IMR-90 (cell line): ENCODE measurements around the gene NUP93. TPM values are rescaled to one million over a fixed set of nuclear protein-coding genes. Genes with fewer than 3 reads are reported as not detected.

Experiments used
- ATAC-seq: fragments of 200-7000 bp; cut with Tn5 transposase; 2 replicates; pipeline ENCODE4 v1.9.1; 2020; ENCODE audit warnings: low read depth, mild to moderate bottlenecking, moderate library complexity
- BruUV-seq: library from RNA; stranded (reverse); fragments of 400-500 nt; replicated peaks from 2 replicates; lab custom pipeline; 2021; lab: Mats Ljungman, UMichigan
- CTCF ChIA-PET: fragments of 300-600 bp; formaldehyde crosslinking; extraction: SDS; loops from one replicate; lab custom pipeline; 2021; ENCODE audit warnings: antibody characterized with exemption; lab: Yijun Ruan, JAX
- POLR2A ChIA-PET: fragments of 300-600 bp; sonication (Branson Sonifier 250); formaldehyde crosslinking; loops from one replicate; lab custom pipeline; 2022; ENCODE audit warnings: antibody characterized with exemption; ENCODE audit not compliant: unreplicated experiment; lab: Charles Lee
- DNase-seq: peaks from one replicate; pipeline ENCODE4 v3.0.0; 2013
- H2AFZ ChIP-seq: replicated peaks from 2 replicates; pipeline ENCODE3; 2013; ENCODE audit warnings: low read length, mild to moderate bottlenecking; ENCODE audit not compliant: poor library complexity
- H2AK5ac ChIP-seq: 2 replicates; pipeline ENCODE4 v1.6.1; 2013; ENCODE audit warnings: low read depth, low read length, inconsistent platforms
- H2AK9ac ChIP-seq: replicated peaks from 2 replicates; pipeline ENCODE3; 2013; ENCODE audit warnings: mild to moderate bottlenecking, low read depth, low read length, moderate library complexity; ENCODE audit not compliant: poor library complexity
- H2BK120ac ChIP-seq: 2 replicates; pipeline ENCODE4 v1.6.1; 2013; ENCODE audit warnings: low read depth, low read length, inconsistent platforms
- H2BK15ac ChIP-seq: 3 replicates; pipeline ENCODE4 v1.6.1; 2013; ENCODE audit warnings: low read depth, low read length, inconsistent platforms
- H2BK20ac ChIP-seq: 2 replicates; pipeline ENCODE4 v1.6.1; 2013; ENCODE audit warnings: low read depth, mild to moderate bottlenecking, inconsistent platforms, low read length, moderate library complexity
- H2BK5ac ChIP-seq: 2 replicates; pipeline ENCODE4 v1.6.1; 2013; ENCODE audit warnings: mild to moderate bottlenecking, low read depth, low read length, inconsistent platforms; ENCODE audit not compliant: poor library complexity, severe bottlenecking
- H3K14ac ChIP-seq: replicated peaks from 2 replicates; pipeline ENCODE4 v1.6.1; 2013; ENCODE audit warnings: low read depth, low read length, inconsistent platforms
- H3K18ac ChIP-seq: 2 replicates; pipeline ENCODE4 v1.6.1; 2013; ENCODE audit warnings: low read depth, low read length, control low read depth
- H3K23ac ChIP-seq: 2 replicates; pipeline ENCODE4 v1.6.1; 2013; ENCODE audit warnings: low read depth, low read length, inconsistent platforms
- H3K27ac ChIP-seq: 2 replicates; pipeline ENCODE4 v1.5.1; 2013; ENCODE audit warnings: mild to moderate bottlenecking, control low read depth, low read length; ENCODE audit not compliant: insufficient read depth
- H3K27me3 ChIP-seq: 2 replicates; pipeline ENCODE4 v1.6.1; 2013; ENCODE audit warnings: low read length; ENCODE audit not compliant: control insufficient read depth, insufficient read depth
- H3K36me3 ChIP-seq: 2 replicates; pipeline ENCODE4 v1.6.1; 2013; ENCODE audit warnings: low read length, mixed read lengths; ENCODE audit not compliant: control insufficient read depth, insufficient read depth
- H3K4ac ChIP-seq: 2 replicates; pipeline ENCODE4 v1.6.1; 2013; ENCODE audit warnings: low read depth, low read length, inconsistent platforms
- H3K4me1 ChIP-seq: 2 replicates; pipeline ENCODE4 v1.6.1; 2013; ENCODE audit warnings: low read length, mixed read lengths; ENCODE audit not compliant: control insufficient read depth, insufficient read depth
- H3K4me2 ChIP-seq: 2 replicates; pipeline ENCODE4 v1.6.1; 2013; ENCODE audit warnings: low read depth, mild to moderate bottlenecking, control low read depth, low read length, moderate library complexity
- H3K4me3 ChIP-seq: 2 replicates; pipeline ENCODE4 v1.5.1; 2013; ENCODE audit warnings: low read depth, mild to moderate bottlenecking, control low read depth, low read length, moderate library complexity; ENCODE audit not compliant: insufficient read depth
- H3K56ac ChIP-seq: 2 replicates; pipeline ENCODE4 v1.6.1; 2013; ENCODE audit warnings: low read length, inconsistent platforms; ENCODE audit not compliant: insufficient read depth; ENCODE audit errors: extremely low read depth
- H3K79me1 ChIP-seq, 2 experiments: 2 replicates each; pipeline ENCODE4 v1.6.1; 2013; ENCODE audit warnings: low read length in 2 of 2, inconsistent platforms in 1 of 2, low read depth in 1 of 2
- H3K9ac ChIP-seq: 2 replicates; pipeline ENCODE4 v1.6.1; 2013; ENCODE audit warnings: low read depth, low read length, control low read depth
- H3K9me1 ChIP-seq: 2 replicates; pipeline ENCODE4 v1.6.1; 2013; ENCODE audit warnings: low read length, inconsistent platforms; ENCODE audit not compliant: insufficient read depth
- H3K9me3 ChIP-seq: 2 replicates; pipeline ENCODE4 v1.6.1; 2013; ENCODE audit warnings: low read length; ENCODE audit not compliant: control insufficient read depth, insufficient read depth
- H4K20me1 ChIP-seq: 2 replicates; pipeline ENCODE4 v1.6.1; 2013; ENCODE audit warnings: low read length, inconsistent platforms; ENCODE audit not compliant: insufficient read depth
- H4K5ac ChIP-seq: 2 replicates; pipeline ENCODE4 v1.6.1; 2013; ENCODE audit warnings: mild to moderate bottlenecking, low read depth, low read length, control low read depth
- H4K8ac ChIP-seq, 2 experiments: 2 replicates each; pipeline ENCODE4 v1.6.1; 2013; ENCODE audit warnings: low read depth in 2 of 2, low read length in 2 of 2, control low read depth in 1 of 2, inconsistent platforms in 1 of 2
- H4K91ac ChIP-seq: 2 replicates; pipeline ENCODE4 v1.6.1; 2013; ENCODE audit warnings: low read depth, low read length, inconsistent platforms; ENCODE audit not compliant: insufficient read depth
- BHLHE40 ChIP-seq: fragments of 150-350 bp; IDR thresholded peaks from 2 replicates; pipeline ENCODE4 v1.6.1; 2016; ENCODE audit warnings: mild to moderate bottlenecking, low read depth, low read length
- CEBPB ChIP-seq: IDR thresholded peaks from 2 replicates; pipeline ENCODE4 v1.6.1; 2012; ENCODE audit warnings: low read depth, low read length, improper control_type of control experiment
- CHD1 ChIP-seq: IDR thresholded peaks from 2 replicates; pipeline ENCODE4 v1.6.1; 2012; ENCODE audit warnings: low read depth, low read length, improper control_type of control experiment
- CTCF ChIP-seq: conservative IDR thresholded peaks from 2 replicates; pipeline ENCODE4 v1.5.1; 2012; ENCODE audit warnings: mild to moderate bottlenecking, low read depth, low read length, improper control_type of control experiment
- FOS ChIP-seq: fragments of 150-350 bp; IDR thresholded peaks from 2 replicates; pipeline ENCODE4 v1.6.1; 2016; ENCODE audit warnings: low read depth, low read length
- MAFK ChIP-seq: IDR thresholded peaks from 2 replicates; pipeline ENCODE4 v1.6.1; 2012; ENCODE audit warnings: low read depth, low read length, improper control_type of control experiment
- MAZ ChIP-seq: IDR thresholded peaks from 2 replicates; pipeline ENCODE4 v1.6.1; 2012; ENCODE audit warnings: low read depth, mild to moderate bottlenecking, low read length, improper control_type of control experiment, moderate library complexity, borderline replicate concordance
- MXI1 ChIP-seq: IDR thresholded peaks from 2 replicates; pipeline ENCODE4 v1.6.1; 2012; ENCODE audit warnings: low read depth, mild to moderate bottlenecking, low read length, moderate library complexity, borderline replicate concordance
- NFE2L2 ChIP-seq: fragments of 150-350 bp; IDR thresholded peaks from 2 replicates; pipeline ENCODE4 v1.6.1; 2016; ENCODE audit warnings: low read depth, mild to moderate bottlenecking, low read length
- POLR2A ChIP-seq: IDR thresholded peaks from 2 replicates; pipeline ENCODE4 v1.6.1; 2012; ENCODE audit warnings: mild to moderate bottlenecking, low read depth, low read length
- RAD21 ChIP-seq: IDR thresholded peaks from 2 replicates; pipeline ENCODE4 v1.6.1; 2012; ENCODE audit warnings: low read length, improper control_type of control experiment
- RCOR1 ChIP-seq: IDR thresholded peaks from 2 replicates; pipeline ENCODE4 v1.6.1; 2012; ENCODE audit warnings: mild to moderate bottlenecking, low read length, improper control_type of control experiment; ENCODE audit not compliant: insufficient replicate concordance
- RFX5 ChIP-seq: IDR thresholded peaks from 2 replicates; pipeline ENCODE4 v1.8.0; 2012; ENCODE audit warnings: low read depth, mild to moderate bottlenecking, low read length, moderate library complexity
- SMC3 ChIP-seq: fragments of 150-350 bp; IDR thresholded peaks from 2 replicates; pipeline ENCODE4 v1.6.1; 2016; ENCODE audit warnings: low read depth, mild to moderate bottlenecking, antibody characterized with exemption, low read length, moderate library complexity
- USF2 ChIP-seq: fragments of 150-350 bp; IDR thresholded peaks from 2 replicates; pipeline ENCODE4 v1.6.1; 2017; ENCODE audit warnings: mild to moderate bottlenecking, antibody characterized with exemption, low read length, low read depth
- WGBS, 2 experiments: methylation state at CpG; one replicate each; pipeline versions ENCODE4 v1.1.5 to v1.1.7; 2013; ENCODE audit warnings: missing lambda C conversion rate in 2 of 2; ENCODE audit not compliant: insufficient read length in 1 of 2; ENCODE audit errors: extremely low coverage in 2 of 2; 5-methylcytosine and 5-hydroxymethylcytosine counted together
- dilution Hi-C: fragments of 300-500 bp; cut with HindIII; formaldehyde crosslinking; loops from one replicate; pipeline ENCODE4 v1.14.3; 2018; ENCODE audit warnings: low sequenced_read_pairs; ENCODE audit not compliant: unreplicated experiment
- in situ Hi-C: fragments of 300-500 bp; cut with MboI; formaldehyde crosslinking; loops from 3 replicates; pipeline ENCODE4 v1.14.3; 2019; ENCODE audit warnings: low sequenced_read_pairs, inconsistent platforms, mixed read lengths
- intact Hi-C: fragments of 100-400 bp; cut with micrococcal nuclease; formaldehyde crosslinking; loops from 2 replicates; pipeline ENCODE4 v1.10.0; 2022
- polyA plus RNA-seq, 3 experiments: library from polyadenylated mRNA; depleted of rRNA; stranded (reverse); fragments of >200 nt; gene quantifications; 2 replicates each; pipeline ENCODE4 v1.2.3, GENCODE V29; 2012; ENCODE audit warnings: low replicate concordance in 1 of 3
- total RNA-seq: library from RNA; depleted of rRNA; stranded (reverse); fragments of >200 nt; gene quantifications from 2 replicates; pipeline ENCODE4 v1.2.3, GENCODE V29; 2012

The NUP93 gene
- total and polyA plus RNA-seq, 2 of the 4 experiments (the other 2 are of a cell fraction) = 54.6 to 72.6 TPM

GRCh38 chr16:56690420-56691122 is 39.4 kb upstream of the NUP93 start:
- Histone ChIP-seq H3K9ac (no peak overlapping the region), H2AK5ac (no peak overlapping the region), H3K4me2 (no peak overlapping the region), H3K4me3 (no peak overlapping the region), H3K4ac (no peak overlapping the region), H4K20me1 (no peaks in the 10 kb centered on the region), H4K91ac (no peak overlapping the region), H3K36me3 (no peaks in the 10 kb centered on the region), H4K5ac (no peak overlapping the region), H2BK15ac (no peak overlapping the region), H3K14ac (no peak overlapping the region), H3K23ac (no peak overlapping the region), H2BK120ac (no peak overlapping the region), H3K56ac (no peak overlapping the region), H2AFZ (peak overlapping the region; percentile 60), H3K4me1 (no peaks in the 10 kb centered on the region), H4K8ac (no peak overlapping the region), H2BK5ac (no peak overlapping the region), H2BK20ac (no peak overlapping the region), H3K79me1 (no peaks in the 10 kb centered on the region), H3K18ac (no peak overlapping the region), H2AK9ac (no peak overlapping the region), H3K9me3 (peaks cover 3% of the 10 kb centered on the region; the same call in 1 of the 2 replicates), H3K9me1 (peaks cover 3% of the 10 kb centered on the region; the same call in 1 of the 2 replicates), H3K27ac (no peak overlapping the region), H3K27me3 (no peaks in the 10 kb centered on the region)
- TF ChIP-seq RCOR1 (no peak), MAFK (no peak), SMC3 (no peak), MXI1 (no peak), FOS (no peak), CTCF (no peak), RFX5 (no peak), CEBPB (no peak), MAZ (no peak), POLR2A (no peak), BHLHE40 (no peak), CHD1 (no peak), NFE2L2 (no peak), RAD21 (no peak), USF2 (no peak)
- in situ Hi-C loops = loop anchor here (10.0 kb wide), 1 partner anchor 206 kb away; no protein-coding TSS in a partner anchor
- ChIA-PET CTCF (no interaction called here), POLR2A (interaction anchor here (0.5 kb wide), 1 partner anchor 85 kb away, joined by 5 read pairs; no protein-coding TSS in a partner anchor)
- no CpG with 5 or more reads among the region's 4 CpGs for WGBS, 2 experiments
- BruUV-seq = no TSS peak
- dilution Hi-C loops = no loop called here
- ATAC-seq (no peak), DNase-seq (no peak)
- intact Hi-C loops = no loop called here
